ENCODE results near the gene SPOP.

Gene SPOP

DNA sequence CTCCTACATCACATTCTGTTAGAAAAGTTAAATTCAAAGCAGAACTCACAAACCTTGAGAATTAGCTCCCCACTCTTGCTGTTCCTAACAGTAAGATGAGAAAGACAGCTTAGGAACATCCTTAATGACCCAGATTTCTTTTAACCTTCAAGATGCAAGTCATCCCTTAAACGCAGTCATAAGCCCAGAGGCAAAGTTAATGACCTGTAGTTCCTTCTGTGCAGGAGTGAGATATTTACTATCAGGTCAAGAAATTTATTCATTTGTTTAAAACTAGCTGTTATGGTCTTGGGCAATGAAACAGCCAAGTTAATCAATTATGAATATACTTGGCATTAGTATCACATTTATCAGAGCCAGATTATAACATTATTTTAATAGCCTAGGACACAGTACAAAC lies 65.2 kb downstream of the SPOP start:
- DNase-seq, result no peak

- no peak for DNase-seq
Measured at GRCh38 chr17:49610883-49611584, 66.9 kb downstream of the SPOP start.

DNA sequence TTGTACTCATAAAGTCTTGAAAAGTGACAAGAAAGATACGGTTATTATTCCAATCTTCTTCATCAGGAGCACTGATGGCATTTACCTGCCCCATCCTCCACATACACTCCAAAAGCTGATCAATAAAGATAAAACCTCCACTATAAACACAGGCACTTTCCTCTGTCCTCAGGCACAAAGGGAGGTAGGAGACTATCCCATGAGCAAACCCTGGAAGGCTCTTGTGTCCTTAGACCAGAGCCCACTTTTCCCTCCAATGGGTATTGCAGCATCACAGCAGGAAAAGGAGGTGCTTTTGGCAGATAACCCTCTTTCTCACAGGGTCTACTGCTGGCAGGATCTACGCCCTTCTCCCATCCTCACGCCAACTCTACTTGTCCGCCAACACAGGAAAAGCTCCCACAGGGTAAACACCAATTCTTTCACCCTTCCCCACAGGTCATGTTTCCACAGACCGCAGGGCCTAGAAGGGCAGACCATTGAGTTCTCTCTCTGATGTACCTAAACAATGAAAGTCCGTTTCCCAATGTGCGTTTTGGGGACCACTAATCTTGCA lies 73.5 kb downstream of the SPOP start:
- no peak for DNase-seq

- DNase-seq, result no peak
Measured at GRCh38 chr17:49603720-49604119, 74.2 kb downstream of the SPOP start.

DNA sequence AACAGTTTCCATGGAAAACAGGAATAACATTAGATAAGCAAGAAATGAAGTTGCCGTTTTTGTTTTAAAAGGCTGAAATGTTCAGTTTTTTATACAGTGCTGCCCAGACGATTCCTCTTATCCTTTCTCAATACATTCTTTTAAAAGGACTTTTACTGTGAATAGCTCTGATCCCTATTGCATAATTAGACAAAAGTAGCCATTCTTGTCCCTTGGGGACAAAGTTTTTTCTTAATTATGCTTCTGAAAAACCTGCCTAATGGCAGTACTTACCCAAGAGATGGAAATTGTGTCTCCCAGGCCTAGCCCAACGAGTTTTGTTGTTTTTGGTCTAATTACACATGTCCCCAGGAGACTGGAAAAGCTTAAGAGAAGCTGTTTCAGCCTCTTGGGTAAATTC lies 74.7 kb downstream of the SPOP start:
- no peak for DNase-seq

- DNase-seq, result no peak
Measured at GRCh38 chr17:49602783-49603182, 75.1 kb downstream of the SPOP start.

- DNase-seq, result no peak
Measured at GRCh38 chr17:49600949-49601348, 76.9 kb downstream of the SPOP start.

DNA sequence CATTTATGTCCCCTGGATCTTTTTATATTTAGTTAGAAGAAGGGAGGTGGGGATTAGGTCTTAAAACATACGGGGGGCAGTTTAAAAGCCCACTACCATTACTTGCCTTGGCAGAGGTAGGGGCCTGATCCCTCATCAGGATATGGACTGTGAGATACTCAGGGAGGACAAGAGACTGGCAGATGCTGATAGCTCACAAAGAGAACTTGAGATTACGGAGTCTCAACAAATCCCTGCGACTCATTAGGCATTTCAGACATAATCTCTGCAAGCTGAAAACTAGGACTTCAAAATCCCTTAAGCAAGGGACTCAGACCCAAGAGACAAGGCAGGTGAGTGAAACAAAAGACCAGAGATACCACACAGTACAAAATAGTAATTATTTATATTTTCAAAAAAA lies 79.0 kb downstream of the SPOP start:
- no peak for DNase-seq

DNA sequence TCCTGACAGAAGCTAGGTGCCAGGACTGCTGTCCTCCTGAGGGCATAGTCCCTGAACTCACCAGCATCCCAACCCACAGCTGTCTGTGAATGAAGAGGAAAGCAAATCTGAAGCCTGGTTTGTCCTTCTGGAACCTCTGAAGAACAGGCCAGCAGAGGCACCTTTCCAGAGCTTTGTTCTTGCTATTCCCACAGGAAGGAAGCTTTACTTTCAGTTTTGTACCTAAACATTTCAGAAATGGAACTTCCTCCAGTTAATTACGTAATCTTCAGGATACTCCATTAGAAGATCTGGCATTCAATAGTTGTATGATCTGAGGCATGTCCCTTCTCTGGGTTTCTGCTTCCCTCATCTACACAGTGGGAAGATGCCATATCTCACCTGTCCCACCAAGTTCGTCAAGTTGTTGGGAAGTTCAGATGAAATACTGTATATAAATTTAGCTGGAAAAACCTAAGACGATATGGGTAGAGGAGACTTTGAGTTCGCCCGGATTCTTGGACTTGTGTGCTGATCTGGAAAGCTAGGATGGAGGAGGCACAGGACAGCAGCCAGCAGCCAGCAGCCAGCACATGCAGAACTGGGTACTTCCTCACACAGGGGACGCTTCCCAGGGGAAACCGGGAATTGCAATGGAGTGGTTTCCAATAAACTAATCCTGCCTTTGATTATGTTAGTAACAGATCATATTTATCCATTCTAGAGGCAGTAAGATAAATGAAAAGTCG lies 79.8 kb downstream of the SPOP start:
- DNase-seq, result peak; percentile 12

- DNase-seq, result no peak
Measured at GRCh38 chr17:49597436-49597835, 80.5 kb downstream of the SPOP start.

DNA sequence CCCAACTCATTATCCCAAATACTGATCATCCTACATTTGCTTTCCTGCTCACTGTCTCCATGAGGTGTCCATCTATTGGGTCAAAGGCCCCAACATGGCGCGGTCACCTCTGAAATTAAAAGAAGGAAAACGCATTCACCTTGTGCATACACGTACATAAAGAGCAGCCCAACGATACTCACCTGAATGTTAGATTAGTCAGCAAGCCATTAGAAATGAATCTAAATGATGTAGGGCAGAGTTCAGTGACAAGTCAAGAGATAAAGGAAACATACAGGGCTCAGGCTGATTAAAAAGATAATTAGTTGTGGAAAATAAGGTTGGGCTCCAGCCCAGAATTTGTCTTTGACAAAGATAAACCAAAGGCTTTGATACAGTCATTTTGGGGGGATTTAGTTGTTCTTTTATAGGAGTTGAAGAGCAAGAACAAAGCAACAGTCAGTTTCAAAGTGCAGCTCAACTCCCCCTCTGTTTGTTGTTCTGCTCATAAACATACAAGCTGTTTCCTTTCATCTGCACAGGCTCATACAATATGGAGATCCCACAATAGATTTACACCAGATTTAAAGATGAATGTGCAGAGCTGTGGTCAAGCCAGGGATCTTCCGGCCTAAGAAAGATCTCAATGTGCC lies 81.2 kb downstream of the SPOP start:
- no peak for DNase-seq

- no peak for DNase-seq
Measured at GRCh38 chr17:49595980-49596379, 81.9 kb downstream of the SPOP start.

GRCh38 chr17:49595328-49595727 lies 82.6 kb downstream of the SPOP start:
- no peak for DNase-seq

DNA sequence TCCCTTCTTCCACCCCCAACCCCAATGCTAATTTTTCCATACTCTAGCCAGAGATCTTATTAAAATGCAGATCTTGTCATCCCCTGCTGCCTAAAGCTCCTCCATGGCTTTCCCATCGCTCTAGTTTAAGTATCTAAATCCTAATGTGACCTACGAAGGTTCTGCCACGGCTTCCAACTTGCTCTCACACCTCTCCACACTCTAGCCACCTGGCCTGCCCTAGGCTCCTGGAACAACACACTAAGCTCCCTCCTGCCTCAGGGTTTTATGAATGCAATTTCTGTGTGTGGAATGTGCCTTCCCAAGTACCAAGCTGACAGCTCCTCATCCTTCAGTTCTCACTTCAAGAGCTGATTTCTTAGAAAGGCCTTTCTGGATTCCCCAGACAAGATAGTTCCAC lies 85.6 kb downstream of the SPOP start:
- no peak for DNase-seq

GRCh38 chr17:49590874-49591273 lies 87.0 kb downstream of the SPOP start:
- no peak for DNase-seq

DNA sequence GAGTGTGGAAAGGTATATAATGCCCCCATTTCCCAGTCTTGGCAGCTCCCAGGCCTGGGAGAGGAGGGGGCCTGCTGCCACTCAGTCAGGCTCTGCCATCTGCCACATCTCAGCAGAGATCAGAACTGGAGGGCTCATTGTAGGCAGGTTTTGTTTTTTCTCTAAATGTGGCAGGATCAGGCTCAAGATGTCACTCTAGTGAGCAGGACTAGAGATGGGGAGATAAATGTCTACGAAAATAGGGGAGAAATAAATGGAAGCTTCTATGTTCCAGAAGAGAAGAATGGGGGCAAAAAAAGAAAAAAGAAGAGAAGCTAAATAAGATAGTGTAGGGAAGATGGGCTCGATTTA lies 88.3 kb downstream of the SPOP start:
- no peak for DNase-seq

GRCh38 chr17:49588726-49589576 lies 88.9 kb downstream of the SPOP start:
- DNase-seq, result no peak

GRCh38 chr17:49588312-49588711 lies 89.6 kb downstream of the SPOP start:
- DNase-seq, result no peak

GRCh38 chr17:49587366-49588073 lies 90.4 kb downstream of the SPOP start:
- DNase-seq, result no peak

- no peak for DNase-seq
Measured at GRCh38 chr17:49585422-49586027, 92.4 kb downstream of the SPOP start.

DNA sequence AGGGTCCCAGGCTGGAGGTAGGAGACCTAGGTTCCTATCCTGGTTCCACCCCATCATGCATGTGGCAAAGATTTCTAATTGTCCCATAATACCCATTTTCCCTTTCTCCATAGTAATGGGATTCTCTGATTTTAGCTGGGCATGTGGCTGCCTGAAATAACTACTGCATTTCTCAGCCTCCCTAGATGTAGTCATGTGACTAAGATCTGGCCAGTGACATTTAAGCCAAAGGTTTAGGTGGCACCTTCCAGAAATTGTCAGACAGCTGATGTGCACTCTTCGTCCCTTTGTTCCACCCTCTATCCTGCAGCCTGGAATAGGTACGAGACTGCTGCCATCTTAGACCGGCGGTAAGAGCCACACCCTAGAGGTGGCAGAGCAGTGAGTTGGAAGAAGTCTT lies 94.0 kb downstream of the SPOP start:
- DNase-seq, result no peak

- DNase-seq, result no peak
Measured at GRCh38 chr17:49583226-49583625, 94.7 kb downstream of the SPOP start.
